Tibial nerve (tissue), 4 donors: ENCODE results near the gene TEKT5.

Experiments
- EP300 ChIP-seq, 2 donors: sonication (generic); formaldehyde crosslinking; IDR thresholded peaks; one replicate each; pipeline ENCODE4 v1.6.1; 2017; ENCODE audit warnings: antibody characterized with exemption in 2 of 2, mild to moderate bottlenecking in 1 of 2
- POLR2A ChIP-seq, 2 donors: fragments of 450-650 bp; IDR thresholded peaks; one replicate each; pipeline ENCODE4 v1.6.1; 2017; ENCODE audit warnings: antibody characterized with exemption in 2 of 2, mild to moderate bottlenecking in 2 of 2, moderate library complexity in 2 of 2
- TF ChIP-seq, protein P1 (sequence below), 5 experiments: fragments of 200-600 bp in 3 of 5; fragments of 450-650 bp in 2 of 5; sonication (generic) in 3 of 5; IDR thresholded peaks; one replicate each; pipeline ENCODE4 v1.5.1; 2016 to 2019; ENCODE audit warnings: antibody characterized with exemption in 5 of 5, mild to moderate bottlenecking in 3 of 5, moderate library complexity in 2 of 5

DNA sequence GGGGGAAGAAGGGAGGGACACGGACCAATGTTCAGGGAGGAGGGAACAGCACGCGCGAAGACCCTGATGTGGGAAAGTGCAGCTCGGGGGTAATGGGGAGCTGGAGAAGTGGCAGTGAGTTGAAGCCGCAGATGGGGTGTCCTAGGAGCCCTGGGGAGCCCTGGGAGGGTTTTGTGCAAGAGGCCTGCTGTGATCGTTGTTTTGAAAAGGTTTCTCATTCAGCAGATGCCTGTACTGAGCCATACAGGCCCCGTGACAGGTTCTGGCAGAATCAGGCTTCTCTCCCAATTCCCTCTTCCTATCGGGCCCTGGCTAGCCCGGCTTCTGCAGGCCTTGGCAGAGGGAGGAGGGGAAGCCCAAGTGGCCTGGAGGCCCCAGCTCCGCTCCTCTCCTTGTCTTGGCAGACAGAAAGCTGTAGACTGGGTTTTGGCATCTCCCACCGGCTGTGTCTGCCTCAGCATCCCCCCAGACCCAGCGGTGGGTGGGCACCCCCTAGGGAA, 76.0 kb downstream of the TEKT5 start:
- no peak for TF ChIP-seq POLR2A (IDR thresholded peaks at IDR 0.05)
- TF ChIP-seq, protein P1, sequence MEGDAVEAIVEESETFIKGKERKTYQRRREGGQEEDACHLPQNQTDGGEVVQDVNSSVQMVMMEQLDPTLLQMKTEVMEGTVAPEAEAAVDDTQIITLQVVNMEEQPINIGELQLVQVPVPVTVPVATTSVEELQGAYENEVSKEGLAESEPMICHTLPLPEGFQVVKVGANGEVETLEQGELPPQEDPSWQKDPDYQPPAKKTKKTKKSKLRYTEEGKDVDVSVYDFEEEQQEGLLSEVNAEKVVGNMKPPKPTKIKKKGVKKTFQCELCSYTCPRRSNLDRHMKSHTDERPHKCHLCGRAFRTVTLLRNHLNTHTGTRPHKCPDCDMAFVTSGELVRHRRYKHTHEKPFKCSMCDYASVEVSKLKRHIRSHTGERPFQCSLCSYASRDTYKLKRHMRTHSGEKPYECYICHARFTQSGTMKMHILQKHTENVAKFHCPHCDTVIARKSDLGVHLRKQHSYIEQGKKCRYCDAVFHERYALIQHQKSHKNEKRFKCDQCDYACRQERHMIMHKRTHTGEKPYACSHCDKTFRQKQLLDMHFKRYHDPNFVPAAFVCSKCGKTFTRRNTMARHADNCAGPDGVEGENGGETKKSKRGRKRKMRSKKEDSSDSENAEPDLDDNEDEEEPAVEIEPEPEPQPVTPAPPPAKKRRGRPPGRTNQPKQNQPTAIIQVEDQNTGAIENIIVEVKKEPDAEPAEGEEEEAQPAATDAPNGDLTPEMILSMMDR (IDR thresholded peaks at IDR 0.05): no peak
- TF ChIP-seq EP300 (IDR thresholded peaks at IDR 0.05): no peak
